AG09309 (cell line): ENCODE measurements around the gene MCAM.
A peak's percentile ranks its signal among the peaks of the same experiment; 100 is the strongest.

Source experiments
- DNase-seq: peaks from one replicate; pipeline ENCODE4 v3.0.0-alpha.2; 2010; ENCODE audit warnings: low read depth
- H3K4me3 ChIP-seq: 2 replicates; pipeline ENCODE4 v1.5.1; 2011; ENCODE audit warnings: mild to moderate bottlenecking, low read depth, low read length, moderate library complexity; ENCODE audit not compliant: control insufficient read depth
- TF ChIP-seq, protein P1 (sequence below): IDR thresholded peaks from 2 replicates; pipeline ENCODE4 v1.5.1; 2011; ENCODE audit warnings: mild to moderate bottlenecking, low read depth, low read length, inconsistent platforms; ENCODE audit not compliant: insufficient read depth, control insufficient read depth; ENCODE audit errors: missing control alignments

MCAM gene

DNA sequence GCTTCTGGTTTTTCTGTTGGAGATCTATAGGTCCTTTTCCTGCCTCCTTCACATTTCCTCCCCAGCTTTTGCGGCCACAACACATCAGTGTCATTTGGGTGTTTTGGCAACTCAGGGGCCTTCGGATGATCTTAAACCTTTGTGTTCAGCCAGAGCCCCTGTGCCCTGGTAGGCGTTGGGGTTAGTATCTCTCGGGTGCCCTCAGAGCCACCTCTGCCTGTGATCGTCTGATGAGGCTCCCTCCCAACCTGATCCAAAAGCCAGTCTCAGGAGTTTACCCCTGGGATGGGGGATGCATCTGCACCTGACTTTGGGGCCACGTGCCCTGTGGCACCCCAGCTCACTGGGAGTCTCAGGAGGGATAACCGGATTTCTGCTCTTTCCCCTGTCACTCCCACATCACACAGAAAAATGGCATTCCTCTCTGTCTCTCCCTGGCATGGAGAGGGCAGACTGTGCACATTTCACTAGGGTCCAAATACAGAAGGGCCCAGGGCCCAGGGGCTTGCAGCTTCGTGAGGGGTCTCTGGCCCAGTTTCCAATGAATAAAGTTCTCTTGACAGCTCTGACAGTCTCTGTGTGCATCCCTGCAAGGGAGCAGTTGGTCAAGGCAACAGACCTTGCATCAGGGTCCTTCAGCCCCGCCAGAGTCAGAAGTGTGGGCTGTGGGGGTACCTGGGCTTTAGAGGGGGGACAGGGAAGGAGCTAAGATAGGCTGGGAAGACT, 20.0 kb upstream of the MCAM start:
- DNase-seq: no peak
- no peak overlapping the region for H3K4me3 ChIP-seq
- TF ChIP-seq, protein P1, sequence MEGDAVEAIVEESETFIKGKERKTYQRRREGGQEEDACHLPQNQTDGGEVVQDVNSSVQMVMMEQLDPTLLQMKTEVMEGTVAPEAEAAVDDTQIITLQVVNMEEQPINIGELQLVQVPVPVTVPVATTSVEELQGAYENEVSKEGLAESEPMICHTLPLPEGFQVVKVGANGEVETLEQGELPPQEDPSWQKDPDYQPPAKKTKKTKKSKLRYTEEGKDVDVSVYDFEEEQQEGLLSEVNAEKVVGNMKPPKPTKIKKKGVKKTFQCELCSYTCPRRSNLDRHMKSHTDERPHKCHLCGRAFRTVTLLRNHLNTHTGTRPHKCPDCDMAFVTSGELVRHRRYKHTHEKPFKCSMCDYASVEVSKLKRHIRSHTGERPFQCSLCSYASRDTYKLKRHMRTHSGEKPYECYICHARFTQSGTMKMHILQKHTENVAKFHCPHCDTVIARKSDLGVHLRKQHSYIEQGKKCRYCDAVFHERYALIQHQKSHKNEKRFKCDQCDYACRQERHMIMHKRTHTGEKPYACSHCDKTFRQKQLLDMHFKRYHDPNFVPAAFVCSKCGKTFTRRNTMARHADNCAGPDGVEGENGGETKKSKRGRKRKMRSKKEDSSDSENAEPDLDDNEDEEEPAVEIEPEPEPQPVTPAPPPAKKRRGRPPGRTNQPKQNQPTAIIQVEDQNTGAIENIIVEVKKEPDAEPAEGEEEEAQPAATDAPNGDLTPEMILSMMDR: no peak

DNA sequence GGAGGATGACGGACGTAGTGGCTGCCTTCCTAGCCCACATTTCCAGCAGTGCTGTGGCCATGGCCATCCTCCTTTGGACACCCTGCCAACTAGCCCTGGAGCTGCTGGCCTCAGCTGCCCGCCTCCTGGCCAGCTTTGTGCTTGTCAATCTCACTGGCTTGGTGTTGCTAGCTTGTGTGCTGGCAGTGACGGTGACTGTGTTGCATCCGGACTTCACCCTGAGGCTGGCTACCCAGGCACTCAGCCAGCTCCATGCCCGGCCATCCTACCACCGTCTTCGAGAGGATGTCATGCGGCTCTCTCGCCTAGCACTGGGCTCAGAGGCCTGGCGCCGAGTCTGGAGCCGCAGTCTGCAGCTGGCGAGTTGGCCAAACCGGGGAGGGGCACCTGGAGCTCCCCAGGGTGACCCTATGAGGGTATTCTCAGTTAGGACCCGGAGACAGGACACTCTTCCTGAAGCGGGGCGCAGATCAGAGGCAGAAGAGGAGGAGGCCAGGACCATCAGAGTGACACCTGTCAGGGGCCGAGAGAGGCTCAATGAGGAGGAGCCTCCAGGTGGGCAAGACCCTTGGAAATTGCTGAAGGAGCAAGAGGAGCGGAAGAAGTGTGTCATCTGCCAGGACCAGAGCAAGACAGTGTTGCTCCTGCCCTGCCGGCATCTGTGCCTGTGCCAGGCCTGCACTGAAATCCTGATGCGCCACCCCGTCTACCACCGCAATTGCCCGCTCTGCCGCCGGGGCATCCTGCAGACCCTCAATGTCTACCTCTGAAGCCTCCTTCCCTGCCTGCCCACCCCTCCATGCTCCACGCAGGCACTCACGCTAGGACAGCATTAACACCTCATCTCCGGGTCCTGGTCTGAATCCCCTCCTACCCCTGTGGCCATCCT, 19.0 kb upstream of the MCAM start:
- peak overlapping the region; percentile 82 for H3K4me3 ChIP-seq
- no peak for DNase-seq
- TF ChIP-seq, protein P1: no peak

DNA sequence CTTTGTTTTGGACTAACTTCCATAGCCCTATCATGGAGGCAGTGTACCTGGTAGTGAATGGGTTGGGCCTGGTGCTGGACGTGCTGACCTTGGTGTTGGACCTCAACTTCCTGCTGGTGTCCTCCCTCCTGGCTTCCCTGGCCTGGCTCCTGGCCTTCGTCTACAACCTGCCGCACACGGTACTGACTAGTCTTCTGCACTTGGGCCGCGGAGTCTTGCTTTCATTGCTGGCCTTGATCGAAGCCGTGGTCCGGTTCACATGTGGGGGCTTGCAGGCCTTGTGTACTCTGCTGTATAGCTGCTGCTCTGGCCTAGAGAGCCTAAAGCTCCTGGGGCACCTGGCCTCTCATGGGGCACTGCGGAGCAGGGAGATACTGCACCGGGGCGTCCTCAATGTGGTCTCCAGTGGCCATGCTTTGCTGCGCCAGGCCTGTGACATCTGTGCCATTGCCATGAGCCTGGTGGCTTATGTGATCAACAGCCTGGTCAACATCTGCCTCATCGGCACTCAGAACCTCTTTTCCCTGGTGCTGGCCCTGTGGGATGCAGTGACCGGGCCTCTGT, 18.2 kb upstream of the MCAM start:
- H3K4me3 ChIP-seq: peak overlapping the region; percentile 82
- DNase-seq: no peak
- TF ChIP-seq, protein P1: no peak

DNA sequence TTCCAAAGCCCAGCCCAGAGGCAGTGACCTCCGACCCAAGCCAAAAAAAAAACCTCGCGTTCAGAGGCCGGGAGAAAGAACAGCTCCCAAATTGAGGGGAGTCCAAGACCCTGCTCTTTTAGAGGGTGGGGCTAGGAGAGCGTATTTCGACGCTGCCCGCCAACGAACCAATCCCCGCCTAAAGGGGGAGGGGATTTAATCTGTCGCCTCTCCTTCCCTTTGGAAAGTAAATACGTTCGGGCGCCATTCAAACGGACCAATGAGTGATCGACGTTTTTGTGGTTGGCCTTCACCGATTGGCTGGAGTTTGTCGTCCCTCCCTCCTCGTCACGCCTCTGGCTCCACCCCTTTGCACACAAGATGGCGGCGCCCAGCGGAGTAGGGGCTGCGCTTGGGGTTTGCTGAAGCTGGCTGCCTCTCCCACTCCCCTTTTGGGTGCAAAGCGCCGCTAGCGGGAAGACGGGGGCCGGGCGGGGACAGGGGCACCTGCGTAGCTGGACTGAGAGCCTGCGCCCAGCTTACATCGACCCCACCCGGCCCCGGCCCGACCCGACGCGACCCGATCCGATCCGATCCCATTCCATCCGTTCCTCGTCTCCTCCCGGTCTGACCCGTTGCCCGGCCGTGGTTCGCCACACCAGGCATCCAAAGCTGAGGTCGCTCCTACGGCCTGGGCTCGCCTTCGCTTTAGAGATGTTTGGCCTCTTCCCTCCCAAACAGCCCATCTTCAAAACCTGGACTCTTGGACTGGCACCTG, 17.4 kb upstream of the MCAM start, which contains the start of gene RNF26:
Gene RNF26, plus strand, starts transcription at position 354 of the 757 bp plus-strand sequence. CDS start 596 bp downstream, outside the sequence.
- peak within 1 kb of the TSS; percentile 82 for H3K4me3 ChIP-seq
- TF ChIP-seq, protein P1: no peak
- DNase-seq: peak; percentile 91

DNA sequence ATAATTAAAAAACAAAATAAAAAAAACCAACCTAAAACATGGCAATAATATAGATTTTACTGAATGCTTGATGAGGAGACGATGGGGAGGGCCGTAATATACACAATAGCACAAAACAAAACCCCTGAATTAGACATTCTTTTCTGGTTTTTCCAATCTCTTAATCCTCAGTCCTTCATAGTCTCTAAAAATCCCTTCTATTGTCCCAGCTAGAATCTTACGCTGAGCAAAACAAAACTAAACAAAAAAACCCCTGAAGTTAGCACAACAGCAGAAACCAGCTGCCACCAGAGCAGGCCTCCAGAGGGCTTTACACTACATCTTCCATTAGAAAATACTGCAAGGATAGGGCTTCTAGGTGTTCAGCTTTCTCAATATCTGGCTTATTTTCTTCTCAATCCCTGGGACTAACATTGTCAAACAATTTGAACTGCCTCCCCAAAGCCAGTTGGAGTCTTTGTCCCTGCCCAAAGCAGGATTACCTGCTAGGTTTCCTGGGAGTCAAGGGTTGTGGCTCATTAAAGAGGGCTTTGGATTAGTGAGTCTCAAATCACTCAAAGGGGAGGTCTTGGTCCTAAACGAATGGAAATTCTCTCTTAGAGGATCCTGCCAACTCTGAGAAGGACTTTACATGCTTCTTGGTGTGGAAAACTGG, 15.3 kb upstream of the MCAM start:
- DNase-seq: no peak
- no peak overlapping the region for H3K4me3 ChIP-seq
- TF ChIP-seq, protein P1: no peak
